ENCODE measurements around the gene METTL9. TPM values are rescaled to one million over a fixed set of nuclear protein-coding genes. Genes with fewer than 3 reads are reported as not detected.

Gene METTL9
- total RNA-seq, 1 donor from 2014 or later: 91.9 TPM

DNA sequence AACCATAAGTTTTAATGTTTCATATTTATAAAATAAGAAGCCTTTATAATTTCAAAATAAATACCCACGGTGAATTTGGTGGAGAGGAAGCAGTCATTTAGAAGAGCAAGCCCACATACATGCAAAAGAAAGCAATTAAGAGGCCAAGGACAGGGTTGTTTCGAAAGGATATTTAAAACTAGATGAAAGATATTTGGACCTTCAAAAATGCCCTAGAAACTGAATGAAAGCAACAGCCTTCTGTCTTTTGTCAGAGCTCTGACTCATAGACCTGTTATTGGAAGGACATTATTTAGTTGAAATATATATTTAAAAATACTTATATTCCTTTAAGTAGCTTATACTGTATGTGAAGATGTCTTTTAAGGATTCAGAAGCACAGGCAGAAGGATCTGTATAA is 8.6 kb upstream of the METTL9 start:
- H3K27me3 Mint-ChIP-seq (ENCODE audit: unreplicated experiment): peaks cover 3% of the 10 kb centered on the region
- TF ChIP-seq CTCF (IDR thresholded peaks at IDR 0.05): no peak
- DNase-seq (ENCODE audit: extremely low spot score, unreplicated experiment): no peak
- H3K9me3 Mint-ChIP-seq (ENCODE audit: unreplicated experiment): no peaks in the 10 kb centered on the region
- no peak overlapping the region for H3K4me3 Mint-ChIP-seq (ENCODE audit: unreplicated experiment)
- no peaks in the 10 kb centered on the region for H3K36me3 Mint-ChIP-seq (ENCODE audit: unreplicated experiment)
- peaks cover 2% of the 10 kb centered on the region for H3K4me1 Mint-ChIP-seq (ENCODE audit: unreplicated experiment)
- no peak overlapping the region for H3K27ac Mint-ChIP-seq (ENCODE audit: unreplicated experiment)

DNA sequence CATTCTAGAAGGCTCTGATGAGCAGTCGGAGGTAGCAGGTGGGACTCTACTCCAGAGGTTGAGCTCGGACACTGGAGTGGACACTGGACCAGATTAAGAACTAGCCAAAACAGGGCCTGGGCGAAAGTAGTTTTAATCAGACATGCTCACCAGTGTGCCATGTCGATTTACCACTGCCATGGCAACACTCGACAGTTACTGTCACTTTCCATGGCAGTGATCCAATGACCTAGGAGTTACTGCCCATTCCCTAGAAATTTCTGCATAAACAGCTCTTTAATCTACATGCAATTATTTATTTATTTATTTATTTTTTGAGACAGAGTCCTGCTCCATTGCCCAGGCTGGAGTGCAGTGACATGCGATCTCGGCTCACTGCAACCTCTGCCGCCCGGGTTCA is 7.2 kb upstream of the METTL9 start:
- H3K27me3 Mint-ChIP-seq (ENCODE audit: unreplicated experiment): peaks cover 3% of the 10 kb centered on the region
- no peak for TF ChIP-seq CTCF (IDR thresholded peaks at IDR 0.05)
- no peak for DNase-seq (ENCODE audit: extremely low spot score, unreplicated experiment)
- H3K4me1 Mint-ChIP-seq (ENCODE audit: unreplicated experiment): peaks cover 2% of the 10 kb centered on the region
- H3K27ac Mint-ChIP-seq (ENCODE audit: unreplicated experiment): no peak overlapping the region
- no peak overlapping the region for H3K4me3 Mint-ChIP-seq (ENCODE audit: unreplicated experiment)
- no peaks in the 10 kb centered on the region for H3K36me3 Mint-ChIP-seq (ENCODE audit: unreplicated experiment)
- H3K9me3 Mint-ChIP-seq (ENCODE audit: unreplicated experiment): no peaks in the 10 kb centered on the region

DNA sequence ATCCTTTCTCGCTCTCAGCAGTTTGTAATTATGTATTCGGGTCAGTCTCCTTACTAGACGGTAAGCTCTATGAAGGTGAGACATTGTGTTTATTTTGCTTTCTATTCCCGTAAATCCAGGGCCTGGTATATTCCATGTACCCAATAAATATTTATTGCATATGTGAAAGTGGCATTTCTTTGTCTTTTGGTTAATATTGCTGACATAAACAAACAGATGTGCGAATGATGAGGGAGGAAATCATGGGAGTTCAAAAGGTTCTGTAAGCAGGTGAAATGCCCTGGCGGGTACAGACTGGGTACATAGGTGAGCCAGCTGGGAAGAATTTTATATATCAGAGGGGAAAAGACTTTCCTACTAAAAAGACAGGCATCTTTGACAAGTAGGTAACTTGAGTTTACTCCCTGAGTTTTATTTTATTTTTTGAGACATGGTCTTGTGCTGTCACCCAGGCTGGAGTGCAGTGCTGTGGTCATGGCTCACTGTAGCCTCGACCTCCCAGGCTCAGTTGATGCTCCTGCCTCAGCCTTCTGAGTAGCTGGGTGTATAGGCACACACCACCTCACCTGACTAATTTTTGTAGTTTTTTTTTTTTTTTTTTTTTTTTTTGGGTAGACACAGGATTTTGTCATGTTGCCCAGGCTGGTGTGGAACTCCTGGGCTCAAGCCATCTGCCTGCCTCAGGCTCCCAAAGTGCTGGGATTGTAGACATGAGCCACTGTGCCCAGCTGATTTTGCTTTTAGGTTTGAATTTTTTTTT is 5.7 kb upstream of the METTL9 start:
- no peak for DNase-seq (ENCODE audit: extremely low spot score, unreplicated experiment)
- Mint-ChIP-seq H3K4me1 (ENCODE audit: unreplicated experiment) (peaks cover 6% of the 10 kb centered on the region), H3K27ac (ENCODE audit: unreplicated experiment) (no peak overlapping the region), H3K9me3 (ENCODE audit: unreplicated experiment) (no peaks in the 10 kb centered on the region), H3K4me3 (ENCODE audit: unreplicated experiment) (no peak overlapping the region), H3K36me3 (ENCODE audit: unreplicated experiment) (no peaks in the 10 kb centered on the region), H3K27me3 (ENCODE audit: unreplicated experiment) (peaks cover 3% of the 10 kb centered on the region)
- no peak for TF ChIP-seq CTCF (IDR thresholded peaks at IDR 0.05)

DNA sequence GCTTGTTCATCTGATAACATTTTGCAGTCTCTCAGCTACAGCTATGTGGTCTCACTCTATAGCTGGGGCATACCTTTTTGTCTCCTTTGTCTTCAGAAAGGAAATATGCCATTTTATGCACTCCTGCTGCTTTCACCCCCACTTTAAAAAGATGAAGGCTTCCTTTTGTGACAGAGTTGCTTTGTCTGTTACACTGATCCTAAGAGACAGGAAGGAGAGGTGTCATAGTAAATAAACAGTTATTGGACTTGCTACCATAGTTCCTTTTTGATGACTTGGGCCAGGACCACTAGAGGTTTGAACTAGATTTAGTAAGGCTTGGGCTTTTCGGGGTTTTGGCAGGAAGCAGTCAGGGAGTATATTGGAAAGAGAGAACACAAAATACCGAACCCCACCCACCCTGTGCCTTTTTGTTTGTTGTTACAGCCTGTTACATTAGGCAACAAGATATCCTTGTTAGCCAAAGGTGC is 1.8 kb upstream of the METTL9 start:
- Mint-ChIP-seq H3K4me1 (ENCODE audit: unreplicated experiment) (peaks cover 28% of the 10 kb centered on the region), H3K27me3 (ENCODE audit: unreplicated experiment) (no peaks in the 10 kb centered on the region), H3K9me3 (ENCODE audit: unreplicated experiment) (no peaks in the 10 kb centered on the region), H3K4me3 (ENCODE audit: unreplicated experiment) (peak overlapping the region; percentile 81), H3K36me3 (ENCODE audit: unreplicated experiment) (no peaks in the 10 kb centered on the region), H3K27ac (ENCODE audit: unreplicated experiment) (no peak overlapping the region)
- no peak for DNase-seq (ENCODE audit: extremely low spot score, unreplicated experiment)
- TF ChIP-seq CTCF (IDR thresholded peaks at IDR 0.05): no peak

DNA sequence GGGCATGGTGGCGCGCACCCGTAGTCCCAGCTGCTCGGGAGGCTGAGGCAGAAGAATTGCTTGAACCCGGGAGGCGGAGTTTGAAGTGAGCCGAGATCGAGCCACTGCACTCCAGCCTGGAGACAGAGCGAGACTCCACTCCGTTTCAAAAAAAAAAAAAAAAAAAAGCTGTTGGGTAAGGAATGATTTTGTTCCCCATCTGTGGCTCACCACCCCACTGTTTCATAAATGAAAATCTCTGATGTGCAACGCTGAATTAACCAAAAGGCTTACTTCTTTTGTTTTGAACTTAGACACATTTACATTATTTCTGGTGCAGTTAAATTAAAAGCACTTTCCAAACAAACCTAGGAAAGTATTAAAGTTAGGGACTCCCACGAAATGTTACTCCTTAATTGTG is 1.2 kb upstream of the METTL9 start:
- no peak for TF ChIP-seq CTCF (IDR thresholded peaks at IDR 0.05)
- no peaks in the 10 kb centered on the region for H3K9me3 Mint-ChIP-seq (ENCODE audit: unreplicated experiment)
- peak overlapping the region; percentile 86 for H3K27ac Mint-ChIP-seq (ENCODE audit: unreplicated experiment)

More for the DNA sequence above, 1.2 kb upstream of the METTL9 start:
- Mint-ChIP-seq H3K27me3 (ENCODE audit: unreplicated experiment) (no peaks in the 10 kb centered on the region), H3K4me3 (ENCODE audit: unreplicated experiment) (peak overlapping the region; percentile 81), H3K4me1 (ENCODE audit: unreplicated experiment) (peaks cover 28% of the 10 kb centered on the region), H3K36me3 (ENCODE audit: unreplicated experiment) (no peaks in the 10 kb centered on the region)
- no peak for DNase-seq (ENCODE audit: extremely low spot score, unreplicated experiment)

All from osteocyte (in vitro differentiated cells).